GM21390 (cell line): ENCODE results near the gene SPATA3.

Experiments
- ATAC-seq: cut with Tn5 transposase; IDR thresholded peaks from one replicate; pipeline ENCODE4 v1.9.1; 2021; ENCODE audit not compliant: unreplicated experiment

SPATA3 gene

GRCh38 chr2:231047923-231048915 is 52.3 kb downstream of the SPATA3 start:
- ATAC-seq: no peak

DNA sequence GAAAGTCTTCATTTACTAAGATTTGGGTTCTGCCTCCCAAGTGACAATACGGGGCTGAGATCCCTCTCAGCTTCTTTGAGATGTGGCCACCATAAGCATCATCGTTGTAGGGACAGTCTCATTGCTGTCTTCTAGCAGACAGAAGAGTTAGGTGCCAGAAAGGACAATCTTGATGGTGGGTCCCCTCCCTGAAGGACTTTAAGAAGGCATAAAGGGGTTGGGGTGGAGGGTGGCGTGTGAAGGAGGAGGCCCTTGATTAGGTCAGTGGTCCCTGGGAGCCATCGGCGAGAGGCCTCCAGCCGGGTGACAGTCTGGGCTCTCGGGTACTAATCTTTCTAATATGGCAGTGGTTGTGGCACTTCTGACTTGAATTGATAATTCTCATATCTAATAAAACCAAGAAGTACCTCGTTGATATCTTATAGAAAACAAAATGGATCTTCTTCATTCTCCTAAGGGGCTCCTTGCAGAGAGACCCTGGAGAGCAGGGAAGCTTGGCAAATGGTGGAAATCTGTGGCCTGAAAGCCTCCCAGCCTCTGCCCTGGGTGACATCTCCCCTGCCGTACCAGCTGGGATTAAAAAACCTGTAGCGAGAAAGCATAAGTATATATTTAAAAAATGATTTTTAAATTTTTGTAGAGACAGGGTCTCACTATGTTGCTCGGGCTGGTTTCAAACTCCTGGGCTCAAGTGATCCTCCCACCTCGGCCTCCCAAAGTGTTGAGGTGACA is 53.5 kb downstream of the SPATA3 start:
- no peak for ATAC-seq

GRCh38 chr2:231050018-231050901 is 54.3 kb downstream of the SPATA3 start:
- no peak for ATAC-seq

DNA sequence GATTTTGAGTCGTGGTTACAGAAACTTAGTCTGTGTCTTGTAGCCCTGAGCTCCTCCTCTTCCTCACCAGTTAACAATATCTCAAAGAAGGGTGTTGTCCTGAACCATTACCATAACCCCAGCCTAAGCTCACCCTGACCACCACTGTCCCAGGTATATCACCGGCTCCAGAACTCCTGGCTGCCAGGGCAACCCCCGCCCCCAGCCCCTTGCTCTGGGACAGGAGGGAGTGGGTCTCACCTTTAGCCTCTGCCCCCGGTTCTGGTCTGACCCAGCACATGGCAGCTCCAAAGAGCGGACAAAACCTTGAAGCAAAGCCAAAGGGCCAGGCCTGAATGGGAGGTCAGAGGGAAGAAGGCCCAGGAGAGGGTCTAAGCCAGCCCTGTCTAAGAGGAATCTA is 55.2 kb downstream of the SPATA3 start:
- no peak for ATAC-seq

DNA sequence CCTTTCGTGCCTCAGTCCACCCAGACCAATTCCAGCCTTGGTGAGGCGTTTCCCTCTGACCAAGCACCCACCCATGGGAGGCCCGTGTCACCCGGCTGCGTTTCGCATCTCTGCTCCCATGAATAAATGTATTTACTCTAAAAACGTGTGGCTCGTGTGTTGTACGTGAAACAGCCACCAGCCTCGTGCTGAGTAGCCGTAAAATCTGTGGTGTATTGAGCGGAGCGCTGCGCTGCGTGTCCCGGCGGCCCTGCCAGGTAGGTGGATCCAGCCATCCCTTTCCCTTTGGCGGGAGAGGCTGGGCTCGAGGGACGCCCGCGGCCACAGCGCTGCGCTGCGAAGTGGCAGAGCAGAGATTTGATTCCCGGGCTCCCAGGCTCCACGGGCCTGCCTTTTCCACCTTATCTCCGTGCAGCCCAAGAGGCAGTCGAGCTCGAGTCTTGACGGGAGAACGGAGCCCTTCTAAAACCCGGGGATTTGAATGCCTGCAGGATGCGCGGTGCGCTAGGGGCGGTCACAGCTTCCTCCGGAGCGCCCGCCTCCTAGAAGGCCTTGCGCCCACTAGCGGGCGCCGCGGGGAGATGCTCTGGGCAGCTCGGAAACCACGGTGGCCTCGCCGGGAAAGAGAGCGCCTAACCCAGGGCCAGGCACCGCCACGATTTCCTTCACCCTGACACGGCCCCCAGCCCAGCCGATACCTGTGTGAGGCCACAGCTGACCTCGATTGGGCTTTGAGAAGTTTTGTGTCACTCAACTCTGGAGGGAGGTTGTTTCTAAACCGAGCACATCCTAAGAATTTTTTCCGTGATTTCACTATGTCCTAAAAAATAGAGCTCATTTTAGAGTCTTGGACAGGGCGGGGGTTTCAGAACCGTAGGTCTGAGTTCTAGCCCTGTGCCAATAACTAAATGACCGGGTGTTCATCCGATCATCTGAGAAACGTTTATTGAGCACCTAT is 56.9 kb downstream of the SPATA3 start:
- ATAC-seq: peak; percentile 78

- ATAC-seq: no peak
Observed at GRCh38 chr2:231053846-231054245, 57.9 kb downstream of the SPATA3 start.

DNA sequence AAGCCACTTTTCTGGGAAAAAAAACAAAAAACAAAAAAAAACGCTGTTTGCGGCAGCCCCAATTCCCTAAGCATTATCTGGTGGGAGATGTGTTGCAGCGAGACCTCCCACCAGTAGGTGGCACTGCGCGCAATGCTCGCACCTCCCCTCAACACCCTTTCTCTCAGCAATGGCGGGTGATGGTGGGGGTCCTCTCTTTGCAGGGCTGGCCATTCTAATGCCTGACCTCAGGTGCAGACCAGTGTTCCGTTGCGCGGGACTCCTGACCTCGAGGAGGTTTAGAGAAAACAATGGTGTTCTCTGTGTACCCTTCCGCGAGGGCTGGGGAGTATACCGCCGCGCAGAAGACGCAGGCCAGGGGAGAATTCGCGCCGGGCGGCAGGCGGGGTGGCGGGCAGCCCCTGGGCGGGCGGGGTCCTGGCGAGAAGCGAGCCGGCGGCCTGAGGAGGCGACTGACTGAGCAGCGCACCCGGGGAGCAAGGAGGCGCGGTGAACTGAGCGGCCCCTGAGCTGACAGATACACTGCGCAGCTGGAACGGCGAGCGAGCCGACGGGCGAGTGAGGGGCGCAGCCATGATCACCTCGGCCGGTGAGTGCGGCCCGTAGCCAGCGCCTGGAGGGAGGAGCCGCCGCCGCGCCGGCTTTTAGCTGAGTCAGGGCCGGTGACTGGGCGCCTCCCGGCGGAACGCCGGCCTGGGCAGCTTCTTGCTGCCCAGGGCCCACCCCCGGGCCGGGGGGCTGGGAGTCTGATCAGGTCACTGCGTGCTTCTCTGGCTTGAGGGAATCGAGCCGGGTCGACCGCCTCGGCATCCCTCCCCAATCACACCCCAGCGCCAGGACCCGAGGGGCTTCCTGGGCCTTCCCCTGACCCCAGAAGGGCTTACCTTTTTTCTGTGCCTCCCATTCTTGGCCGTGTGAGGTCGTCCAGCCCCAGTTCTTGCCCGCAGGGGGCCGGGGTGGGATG is 60.8 kb downstream of the SPATA3 start, which contains the start of gene PSMD1:
TSS of gene PSMD1 (plus strand) at position 415 of the 964 bp plus-strand sequence. CDS start at position 574, 159 bp downstream.
- peak; percentile 66 for ATAC-seq

GRCh38 chr2:231057590-231057989 is 61.7 kb downstream of the SPATA3 start:
- ATAC-seq: no peak
